Measurements from ENCODE around the gene LSMEM2. TPM values are rescaled to one million over a fixed set of nuclear protein-coding genes. Genes with fewer than 3 reads are reported as not detected.

Gene LSMEM2
- polyA plus RNA-seq, 2 of the 4 experiments (the other 2 are of a cell fraction): 0.09 TPM; not detected in 1

GRCh38 chr3:50296721-50297383 is 18.0 kb downstream of the LSMEM2 start:
- Histone ChIP-seq H3K27ac (no peak overlapping the region), H3K4me2 (no peak overlapping the region), H3K4me3 (no peak overlapping the region), H3K4me1 (peaks cover 23% of the 10 kb centered on the region; the same call in 2 of the 3 replicates), H3K9me3 (no peaks in the 10 kb centered on the region)
- ChIA-PET POLR2A (no interaction called here), CTCF (interaction anchor here (0.8 kb wide), 2 partner anchors 33 to 51 kb away, joined by 3 read pairs; no protein-coding TSS in a partner anchor)
- ATAC-seq: no peak
- DNase-seq (ENCODE audit: low read depth in 1 of 2, low spot score in 1 of 2): no peak
- TF ChIP-seq HDAC2 (IDR thresholded peaks at IDR 0.05) (no peak), CBX2 (IDR thresholded peaks at IDR 0.05; ENCODE audit: borderline replicate concordance, low read depth) (no peak)
- WGBS (ENCODE audit: missing lambda C conversion rate): 100% methylated on average over 3 of the region's 18 CpGs
- FAIRE-seq: no peak

GRCh38 chr3:50297384-50297775 is 18.5 kb downstream of the LSMEM2 start:
- WGBS (ENCODE audit: missing lambda C conversion rate): 100% methylated on average over 1 of the region's 2 CpGs
- TF ChIP-seq MYC (IDR thresholded peaks at IDR 0.05; ENCODE audit: borderline replicate concordance, low read length) (no peak), GATA3 (IDR thresholded peaks at IDR 0.05; ENCODE audit: borderline replicate concordance) (no peak)
- H3K4me3 ChIP-seq: no peak overlapping the region
- no peaks in the 10 kb centered on the region for H3K9me3 ChIP-seq
- CTCF ChIA-PET: interaction anchor here (0.8 to 2.5 kb wide), 4 partner anchors 25 to 50 kb away, joined by 3 to 13 read pairs (median 3); no protein-coding TSS in a partner anchor
- DNase-seq (ENCODE audit: low read depth in 1 of 2, low spot score in 1 of 2): no peak
- peaks cover 23% of the 10 kb centered on the region; the same call in 2 of the 3 replicates for H3K4me1 ChIP-seq
- ATAC-seq: no peak
- FAIRE-seq: no peak
- H3K27ac ChIP-seq: no peak overlapping the region
- H3K4me2 ChIP-seq: no peak overlapping the region
- POLR2A ChIA-PET: no interaction called here

GRCh38 chr3:50297896-50298725 is 19.2 kb downstream of the LSMEM2 start:
- WGBS (ENCODE audit: missing lambda C conversion rate): 82% methylated on average over 8 of the region's 9 CpGs
- ChIA-PET POLR2A (no interaction called here), CTCF (interaction anchor here (0.8 to 3.5 kb wide), 7 partner anchors 22 to 103 kb away, joined by 3 to 21 read pairs (median 3); partner anchors contain the start of gene HYAL2)
- Histone ChIP-seq H3K27ac (peak overlapping the region; percentile 92 to 98), H3K4me2 (peak overlapping the region; percentile 98), H3K9me3 (no peaks in the 10 kb centered on the region), H3K4me3 (peak overlapping the region; percentile 77), H3K4me1 (peaks cover 22% of the 10 kb centered on the region)
- peak in 1 of 2 experiments; percentile 32 for DNase-seq (ENCODE audit: low read depth in 1 of 2, low spot score in 1 of 2)
- TF ChIP-seq POLR2A (IDR thresholded peaks at IDR 0.05; ENCODE audit: low read length) (no peak), CTCF (IDR thresholded peaks at IDR 0.05) (no peak), EHF (CRISPR knock-in tag; IDR thresholded peaks at IDR 0.05) (no peak), SREBF2 (IDR thresholded peaks at IDR 0.05) (no peak), BHLHE40 (IDR thresholded peaks at IDR 0.05; ENCODE audit: low read depth, low read length) (no peak), KDM5A (IDR thresholded peaks at IDR 0.05) (no peak), ZFP36 (IDR thresholded peaks at IDR 0.05; ENCODE audit: borderline replicate concordance, partially characterized antibody) (no peak), CHD2 (IDR thresholded peaks at IDR 0.05; ENCODE audit: low read length, partially characterized antibody) (no peak), EHMT2 (IDR thresholded peaks at IDR 0.05; ENCODE audit: low read depth) (no peak), KDM1A (IDR thresholded peaks at IDR 0.05; ENCODE audit: low read depth) (no peak), REST (IDR thresholded peaks at IDR 0.05) (no peak), ZSCAN20 (CRISPR knock-in tag; IDR thresholded peaks at IDR 0.05) (no peak)
- no peak for FAIRE-seq
- peak; percentile 15 to 16; a peak in 3 of 6 replicates for ATAC-seq

Data from A549 (cell line).